ENCODE results near the gene CSTF3.

- no peak for TF ChIP-seq POLR2AphosphoS5 (IDR thresholded peaks at IDR 0.05; ENCODE audit: low read depth, low read length)
- TF ChIP-seq SIN3A (IDR thresholded peaks at IDR 0.05; ENCODE audit: borderline replicate concordance, insufficient read depth, low read length): no peak
- TF ChIP-seq TAF1 (IDR thresholded peaks at IDR 0.05; ENCODE audit: borderline replicate concordance, insufficient read depth, low read length): no peak
- no peak for TF ChIP-seq REST (IDR thresholded peaks at IDR 0.05; ENCODE audit: insufficient read depth in 1 of 2, low read depth in 2 of 2, low read length in 2 of 2)
Measured at GRCh38 chr11:33191467-33191866, 30.2 kb upstream of the CSTF3 start.

All from PFSK-1 (cell line).